ENCODE results near the gene TBPL1. TPM values are rescaled to one million over a fixed set of nuclear protein-coding genes. Genes with fewer than 3 reads are reported as not detected.

Gene TBPL1
- total and polyA plus RNA-seq, 2 of the 13 experiments (the other 11 are each of a cell fraction or from before 2014, with no cell fraction given) = 25.3 to 39.3 TPM

DNA sequence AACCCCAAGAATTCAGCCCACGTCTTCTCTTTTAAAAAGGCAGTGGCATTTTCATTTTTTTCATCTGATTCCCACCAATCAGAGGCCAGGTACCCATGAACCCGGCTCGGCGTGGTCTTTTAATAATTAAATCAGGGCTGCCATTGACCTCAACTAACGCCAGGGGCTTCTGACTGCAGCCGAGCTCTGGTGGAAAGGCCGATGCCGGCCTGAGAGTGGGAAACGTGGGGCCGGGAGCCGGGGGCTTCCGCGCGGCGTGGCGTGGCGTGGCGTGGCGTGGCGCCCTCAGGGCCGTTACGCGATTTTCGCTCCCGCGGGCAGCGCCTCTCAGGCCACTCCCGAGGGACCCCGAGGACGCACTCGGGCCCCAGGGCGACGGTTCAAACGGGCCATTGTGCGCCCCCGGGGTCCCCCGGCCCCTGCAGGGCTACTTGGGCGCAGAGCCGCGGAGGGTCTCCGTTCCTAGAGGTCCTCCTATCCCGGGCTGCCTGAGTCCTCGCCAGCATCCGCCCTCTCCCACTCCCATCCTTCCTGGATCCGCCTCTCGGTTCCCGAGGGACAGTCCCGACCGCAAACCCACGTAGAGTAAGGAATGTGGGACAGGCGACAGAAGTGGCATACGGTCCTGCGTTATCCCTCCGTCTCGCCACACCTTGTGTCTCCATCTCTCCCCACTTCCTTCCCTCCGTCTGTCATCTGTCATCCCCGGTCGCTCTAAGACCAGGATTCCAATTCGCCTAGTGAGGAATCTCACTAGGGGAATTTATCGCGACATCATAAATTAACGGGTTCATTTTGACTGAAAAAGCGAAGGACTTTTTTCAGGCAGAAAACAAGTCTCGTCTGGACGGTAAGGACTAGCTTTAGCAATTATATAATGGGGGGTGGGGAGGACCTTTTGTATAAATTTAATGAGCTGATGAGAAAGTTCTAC, 876 bp upstream of the TBPL1 start (continued):
- TF ChIP-seq HNF4G (IDR thresholded peaks at IDR 0.05; ENCODE audit: borderline replicate concordance, low read depth, low read length) (no peak), HNF4G (CRISPR knock-in tag; IDR thresholded peaks at IDR 0.05; ENCODE audit: borderline replicate concordance, low read depth) (no peak), ZNF496 (CRISPR knock-in tag; IDR thresholded peaks at IDR 0.05; ENCODE audit: insufficient replicate concordance) (no peak), CEBPG (CRISPR knock-in tag; IDR thresholded peaks at IDR 0.05) (no peak), ZNF484 (CRISPR knock-in tag; IDR thresholded peaks at IDR 0.05; ENCODE audit: borderline replicate concordance, low read depth) (no peak), PITX1 (CRISPR knock-in tag; IDR thresholded peaks at IDR 0.05) (0 out of 2 replicates have a peak, but pooled peaks have one; percentile 24), ZNF430 (CRISPR knock-in tag; IDR thresholded peaks at IDR 0.05) (peak; percentile 59; the same call in 1 of the 2 replicates), MATR3 (CRISPR knock-in tag; IDR thresholded peaks at IDR 0.05) (no peak), RFXAP (CRISPR knock-in tag; IDR thresholded peaks at IDR 0.05; ENCODE audit: borderline replicate concordance) (0 out of 2 replicates have a peak, but pooled peaks have one; percentile 32), KDM5A (IDR thresholded peaks at IDR 0.05; ENCODE audit: borderline replicate concordance, low read length) (no peak; the same call in 1 of the 2 replicates), PCBP1 (IDR thresholded peaks at IDR 0.05; ENCODE audit: borderline replicate concordance, low read depth, low read length) (no peak), KLF12 (CRISPR knock-in tag; IDR thresholded peaks at IDR 0.05; ENCODE audit: borderline replicate concordance) (no peak), SAFB2 (CRISPR knock-in tag; IDR thresholded peaks at IDR 0.05; ENCODE audit: borderline replicate concordance, low read depth) (no peak), ZC3H13 (CRISPR knock-in tag; IDR thresholded peaks at IDR 0.05) (no peak; the same call in 1 of the 2 replicates), TAF1 (CRISPR knock-in tag; IDR thresholded peaks at IDR 0.05) (peak; percentile 61)
- TF ChIP-seq, protein P1, sequence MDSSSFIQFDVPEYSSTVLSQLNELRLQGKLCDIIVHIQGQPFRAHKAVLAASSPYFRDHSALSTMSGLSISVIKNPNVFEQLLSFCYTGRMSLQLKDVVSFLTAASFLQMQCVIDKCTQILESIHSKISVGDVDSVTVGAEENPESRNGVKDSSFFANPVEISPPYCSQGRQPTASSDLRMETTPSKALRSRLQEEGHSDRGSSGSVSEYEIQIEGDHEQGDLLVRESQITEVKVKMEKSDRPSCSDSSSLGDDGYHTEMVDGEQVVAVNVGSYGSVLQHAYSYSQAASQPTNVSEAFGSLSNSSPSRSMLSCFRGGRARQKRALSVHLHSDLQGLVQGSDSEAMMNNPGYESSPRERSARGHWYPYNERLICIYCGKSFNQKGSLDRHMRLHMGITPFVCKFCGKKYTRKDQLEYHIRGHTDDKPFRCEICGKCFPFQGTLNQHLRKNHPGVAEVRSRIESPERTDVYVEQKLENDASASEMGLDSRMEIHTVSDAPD (CRISPR knock-in tag; IDR thresholded peaks at IDR 0.05) = no peak
- TF ChIP-seq, protein P2, sequence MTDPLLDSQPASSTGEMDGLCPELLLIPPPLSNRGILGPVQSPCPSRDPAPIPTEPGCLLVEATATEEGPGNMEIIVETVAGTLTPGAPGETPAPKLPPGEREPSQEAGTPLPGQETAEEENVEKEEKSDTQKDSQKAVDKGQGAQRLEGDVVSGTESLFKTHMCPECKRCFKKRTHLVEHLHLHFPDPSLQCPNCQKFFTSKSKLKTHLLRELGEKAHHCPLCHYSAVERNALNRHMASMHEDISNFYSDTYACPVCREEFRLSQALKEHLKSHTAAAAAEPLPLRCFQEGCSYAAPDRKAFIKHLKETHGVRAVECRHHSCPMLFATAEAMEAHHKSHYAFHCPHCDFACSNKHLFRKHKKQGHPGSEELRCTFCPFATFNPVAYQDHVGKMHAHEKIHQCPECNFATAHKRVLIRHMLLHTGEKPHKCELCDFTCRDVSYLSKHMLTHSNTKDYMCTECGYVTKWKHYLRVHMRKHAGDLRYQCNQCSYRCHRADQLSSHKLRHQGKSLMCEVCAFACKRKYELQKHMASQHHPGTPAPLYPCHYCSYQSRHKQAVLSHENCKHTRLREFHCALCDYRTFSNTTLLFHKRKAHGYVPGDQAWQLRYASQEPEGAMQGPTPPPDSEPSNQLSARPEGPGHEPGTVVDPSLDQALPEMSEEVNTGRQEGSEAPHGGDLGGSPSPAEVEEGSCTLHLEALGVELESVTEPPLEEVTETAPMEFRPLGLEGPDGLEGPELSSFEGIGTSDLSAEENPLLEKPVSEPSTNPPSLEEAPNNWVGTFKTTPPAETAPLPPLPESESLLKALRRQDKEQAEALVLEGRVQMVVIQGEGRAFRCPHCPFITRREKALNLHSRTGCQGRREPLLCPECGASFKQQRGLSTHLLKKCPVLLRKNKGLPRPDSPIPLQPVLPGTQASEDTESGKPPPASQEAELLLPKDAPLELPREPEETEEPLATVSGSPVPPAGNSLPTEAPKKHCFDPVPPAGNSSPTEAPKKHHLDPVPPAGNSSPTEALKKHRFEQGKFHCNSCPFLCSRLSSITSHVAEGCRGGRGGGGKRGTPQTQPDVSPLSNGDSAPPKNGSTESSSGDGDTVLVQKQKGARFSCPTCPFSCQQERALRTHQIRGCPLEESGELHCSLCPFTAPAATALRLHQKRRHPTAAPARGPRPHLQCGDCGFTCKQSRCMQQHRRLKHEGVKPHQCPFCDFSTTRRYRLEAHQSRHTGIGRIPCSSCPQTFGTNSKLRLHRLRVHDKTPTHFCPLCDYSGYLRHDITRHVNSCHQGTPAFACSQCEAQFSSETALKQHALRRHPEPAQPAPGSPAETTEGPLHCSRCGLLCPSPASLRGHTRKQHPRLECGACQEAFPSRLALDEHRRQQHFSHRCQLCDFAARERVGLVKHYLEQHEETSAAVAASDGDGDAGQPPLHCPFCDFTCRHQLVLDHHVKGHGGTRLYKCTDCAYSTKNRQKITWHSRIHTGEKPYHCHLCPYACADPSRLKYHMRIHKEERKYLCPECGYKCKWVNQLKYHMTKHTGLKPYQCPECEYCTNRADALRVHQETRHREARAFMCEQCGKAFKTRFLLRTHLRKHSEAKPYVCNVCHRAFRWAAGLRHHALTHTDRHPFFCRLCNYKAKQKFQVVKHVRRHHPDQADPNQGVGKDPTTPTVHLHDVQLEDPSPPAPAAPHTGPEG (CRISPR knock-in tag; IDR thresholded peaks at IDR 0.05) = no peak
- TF ChIP-seq, protein P3, sequence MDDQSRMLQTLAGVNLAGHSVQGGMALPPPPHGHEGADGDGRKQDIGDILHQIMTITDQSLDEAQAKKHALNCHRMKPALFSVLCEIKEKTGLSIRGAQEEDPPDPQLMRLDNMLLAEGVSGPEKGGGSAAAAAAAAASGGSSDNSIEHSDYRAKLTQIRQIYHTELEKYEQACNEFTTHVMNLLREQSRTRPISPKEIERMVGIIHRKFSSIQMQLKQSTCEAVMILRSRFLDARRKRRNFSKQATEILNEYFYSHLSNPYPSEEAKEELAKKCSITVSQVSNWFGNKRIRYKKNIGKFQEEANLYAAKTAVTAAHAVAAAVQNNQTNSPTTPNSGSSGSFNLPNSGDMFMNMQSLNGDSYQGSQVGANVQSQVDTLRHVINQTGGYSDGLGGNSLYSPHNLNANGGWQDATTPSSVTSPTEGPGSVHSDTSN (CRISPR knock-in tag; IDR thresholded peaks at IDR 0.05; ENCODE audit: borderline replicate concordance) = no peak
